Measurements from ENCODE around the gene ANKRD66. TPM values are rescaled to one million over a fixed set of nuclear protein-coding genes. Genes with fewer than 3 reads are reported as not detected.

Gene ANKRD66
- polyA plus RNA-seq, 2 of the 4 experiments (the other 2 are of a cell fraction), result not detected

DNA sequence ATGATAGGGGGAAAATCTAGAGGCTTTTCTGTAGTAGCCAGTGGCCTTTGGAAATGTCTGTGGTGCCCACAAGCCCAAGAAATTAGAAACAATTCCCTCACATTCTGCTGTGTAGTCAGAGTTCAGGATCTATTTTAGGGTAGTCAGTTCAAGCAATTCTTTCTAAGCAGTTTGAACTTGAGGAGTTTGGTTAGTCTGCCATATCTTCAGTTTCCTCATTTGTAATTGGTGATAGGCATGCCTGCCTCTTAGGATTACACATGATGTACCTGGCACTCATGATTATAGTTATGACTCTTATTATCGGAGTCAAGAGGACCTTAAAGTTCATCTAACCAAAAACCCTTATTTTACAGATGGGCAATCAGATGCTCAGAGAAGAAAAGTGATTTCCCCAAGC is 25.3 kb downstream of the ANKRD66 start:
- H3K4me1 ChIP-seq, result no peaks in the 10 kb centered on the region
- H3K4me3 ChIP-seq, result no peak overlapping the region
- POLR2A ChIA-PET, result no interaction called here
- H3K27ac ChIP-seq, result no peak overlapping the region
- TF ChIP-seq CTCF (IDR thresholded peaks at IDR 0.05) (no peak), CBX2 (IDR thresholded peaks at IDR 0.05; ENCODE audit: borderline replicate concordance, low read depth) (no peak), ZSCAN20 (CRISPR knock-in tag; IDR thresholded peaks at IDR 0.05) (no peak), POLR2A (IDR thresholded peaks at IDR 0.05; ENCODE audit: low read length) (no peak), NPAS2 (CRISPR knock-in tag; IDR thresholded peaks at IDR 0.05; ENCODE audit: borderline replicate concordance) (no peak)
- TF ChIP-seq, protein P1, sequence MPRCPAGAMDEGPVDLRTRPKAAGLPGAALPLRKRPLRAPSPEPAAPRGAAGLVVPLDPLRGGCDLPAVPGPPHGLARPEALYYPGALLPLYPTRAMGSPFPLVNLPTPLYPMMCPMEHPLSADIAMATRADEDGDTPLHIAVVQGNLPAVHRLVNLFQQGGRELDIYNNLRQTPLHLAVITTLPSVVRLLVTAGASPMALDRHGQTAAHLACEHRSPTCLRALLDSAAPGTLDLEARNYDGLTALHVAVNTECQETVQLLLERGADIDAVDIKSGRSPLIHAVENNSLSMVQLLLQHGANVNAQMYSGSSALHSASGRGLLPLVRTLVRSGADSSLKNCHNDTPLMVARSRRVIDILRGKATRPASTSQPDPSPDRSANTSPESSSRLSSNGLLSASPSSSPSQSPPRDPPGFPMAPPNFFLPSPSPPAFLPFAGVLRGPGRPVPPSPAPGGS (IDR thresholded peaks at IDR 0.05), result no peak
- 55% methylated on average over 1 of the region's 1 CpG for WGBS (ENCODE audit: missing lambda C conversion rate)
- CTCF ChIA-PET, result no interaction called here
- FAIRE-seq (no peak), ATAC-seq (no peak), DNase-seq (ENCODE audit: low read depth in 1 of 2, low spot score in 1 of 2) (no peak)
- H3K9me3 ChIP-seq, result no peaks in the 10 kb centered on the region
- no peak overlapping the region for H3K4me2 ChIP-seq

- Histone ChIP-seq H3K4me1 (no peaks in the 10 kb centered on the region), H3K27ac (no peak overlapping the region), H3K9me3 (no peaks in the 10 kb centered on the region), H3K4me3 (no peak overlapping the region), H3K4me2 (no peak overlapping the region)
- CTCF ChIA-PET, result no interaction called here
- TF ChIP-seq FOXS1 (CRISPR knock-in tag; IDR thresholded peaks at IDR 0.05) (no peak), ATOH8 (CRISPR knock-in tag; IDR thresholded peaks at IDR 0.05; ENCODE audit: low read depth) (no peak), FOSL2 (IDR thresholded peaks at IDR 0.05) (no peak), FOSL2 (CRISPR knock-in tag; IDR thresholded peaks at IDR 0.05) (no peak), JUNB (IDR thresholded peaks at IDR 0.05) (no peak), CBX8 (IDR thresholded peaks at IDR 0.05) (no peak), USF2 (IDR thresholded peaks at IDR 0.05) (no peak), RARB (CRISPR knock-in tag; IDR thresholded peaks at IDR 0.05) (no peak), CHD4 (IDR thresholded peaks at IDR 0.05; ENCODE audit: borderline replicate concordance) (no peak), CHD2 (IDR thresholded peaks at IDR 0.05; ENCODE audit: low read length, partially characterized antibody) (no peak), ZFP36 (IDR thresholded peaks at IDR 0.05; ENCODE audit: borderline replicate concordance, partially characterized antibody) (no peak), JUN (IDR thresholded peaks at IDR 0.05) (no peak), MAFK (IDR thresholded peaks at IDR 0.05; ENCODE audit: partially characterized antibody) (no peak), GATA3 (IDR thresholded peaks at IDR 0.05; ENCODE audit: borderline replicate concordance) (no peak), ELK1 (IDR thresholded peaks at IDR 0.05; ENCODE audit: low read depth, low read length) (no peak), CTCF (IDR thresholded peaks at IDR 0.05) (no peak), ZSCAN20 (CRISPR knock-in tag; IDR thresholded peaks at IDR 0.05) (no peak), ZC3H11A (IDR thresholded peaks at IDR 0.05) (no peak), POLR2A (IDR thresholded peaks at IDR 0.05; ENCODE audit: low read length) (no peak)
- TF ChIP-seq, protein P2, sequence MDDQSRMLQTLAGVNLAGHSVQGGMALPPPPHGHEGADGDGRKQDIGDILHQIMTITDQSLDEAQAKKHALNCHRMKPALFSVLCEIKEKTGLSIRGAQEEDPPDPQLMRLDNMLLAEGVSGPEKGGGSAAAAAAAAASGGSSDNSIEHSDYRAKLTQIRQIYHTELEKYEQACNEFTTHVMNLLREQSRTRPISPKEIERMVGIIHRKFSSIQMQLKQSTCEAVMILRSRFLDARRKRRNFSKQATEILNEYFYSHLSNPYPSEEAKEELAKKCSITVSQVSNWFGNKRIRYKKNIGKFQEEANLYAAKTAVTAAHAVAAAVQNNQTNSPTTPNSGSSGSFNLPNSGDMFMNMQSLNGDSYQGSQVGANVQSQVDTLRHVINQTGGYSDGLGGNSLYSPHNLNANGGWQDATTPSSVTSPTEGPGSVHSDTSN (IDR thresholded peaks at IDR 0.05), result no peak
- WGBS (ENCODE audit: missing lambda C conversion rate), result 39% methylated on average over 2 of the region's 2 CpGs
- no peak for FAIRE-seq
- ATAC-seq, result no peak
- no peak for DNase-seq (ENCODE audit: low read depth in 1 of 2, low spot score in 1 of 2)
- POLR2A ChIA-PET, result no interaction called here
Observed at GRCh38 chr6:46772762-46773161, 26.0 kb downstream of the ANKRD66 start.
